GM19043 (cell line): ENCODE measurements around the gene YIPF2.

ENCODE experiments used
- ATAC-seq: cut with Tn5 transposase; IDR thresholded peaks from one replicate; pipeline ENCODE4 v1.9.1; 2021; ENCODE audit warnings: low read depth; ENCODE audit not compliant: unreplicated experiment

Gene YIPF2

DNA sequence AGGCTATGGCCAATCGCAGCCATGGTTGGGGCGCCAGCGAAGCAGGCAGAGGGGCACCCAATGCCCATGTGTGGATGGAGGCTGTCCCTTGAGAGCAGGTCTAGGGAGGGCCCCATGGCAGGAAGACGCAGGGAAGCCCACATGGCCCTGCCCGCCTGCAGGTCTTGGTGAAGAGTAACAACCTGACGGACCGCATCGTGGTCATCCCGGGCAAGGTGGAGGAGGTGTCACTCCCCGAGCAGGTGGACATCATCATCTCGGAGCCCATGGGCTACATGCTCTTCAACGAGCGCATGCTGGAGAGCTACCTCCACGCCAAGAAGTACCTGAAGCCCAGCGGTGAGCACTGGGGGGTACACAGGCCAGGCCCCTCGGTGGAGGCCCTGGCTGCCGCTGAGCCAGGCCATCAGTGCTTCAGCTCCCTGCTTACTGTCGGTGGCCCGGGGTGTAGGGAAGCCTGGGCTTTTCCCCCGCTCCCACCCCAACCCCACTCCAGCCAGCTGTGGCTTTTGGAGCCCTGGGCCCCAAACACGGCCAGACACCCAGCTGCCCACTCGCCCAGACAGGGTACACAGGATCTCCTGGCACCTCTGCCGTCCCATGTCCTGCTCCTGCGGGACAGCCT is 14.6 kb downstream of the YIPF2 start:
- ATAC-seq, result no peak

DNA sequence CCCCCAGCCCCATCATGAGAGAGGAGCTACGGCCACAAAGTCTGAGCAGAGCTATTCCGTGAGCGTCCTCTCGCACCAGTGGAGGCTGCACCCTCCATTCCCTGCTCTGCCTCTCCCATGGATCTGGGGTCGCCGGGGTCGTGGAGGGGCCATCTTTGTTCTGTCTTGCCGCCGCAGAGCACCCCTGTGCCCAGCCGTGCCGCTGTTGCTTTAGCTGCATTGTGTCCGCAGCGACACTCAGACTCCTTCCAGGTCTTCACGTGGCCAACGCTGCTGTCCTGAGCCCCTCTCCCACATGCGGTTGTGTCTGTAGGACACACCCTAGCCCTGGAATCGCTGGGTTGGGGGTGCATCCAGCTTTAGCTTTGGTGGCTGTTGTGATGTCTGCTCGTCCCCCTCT is 15.8 kb downstream of the YIPF2 start:
- ATAC-seq, result no peak

DNA sequence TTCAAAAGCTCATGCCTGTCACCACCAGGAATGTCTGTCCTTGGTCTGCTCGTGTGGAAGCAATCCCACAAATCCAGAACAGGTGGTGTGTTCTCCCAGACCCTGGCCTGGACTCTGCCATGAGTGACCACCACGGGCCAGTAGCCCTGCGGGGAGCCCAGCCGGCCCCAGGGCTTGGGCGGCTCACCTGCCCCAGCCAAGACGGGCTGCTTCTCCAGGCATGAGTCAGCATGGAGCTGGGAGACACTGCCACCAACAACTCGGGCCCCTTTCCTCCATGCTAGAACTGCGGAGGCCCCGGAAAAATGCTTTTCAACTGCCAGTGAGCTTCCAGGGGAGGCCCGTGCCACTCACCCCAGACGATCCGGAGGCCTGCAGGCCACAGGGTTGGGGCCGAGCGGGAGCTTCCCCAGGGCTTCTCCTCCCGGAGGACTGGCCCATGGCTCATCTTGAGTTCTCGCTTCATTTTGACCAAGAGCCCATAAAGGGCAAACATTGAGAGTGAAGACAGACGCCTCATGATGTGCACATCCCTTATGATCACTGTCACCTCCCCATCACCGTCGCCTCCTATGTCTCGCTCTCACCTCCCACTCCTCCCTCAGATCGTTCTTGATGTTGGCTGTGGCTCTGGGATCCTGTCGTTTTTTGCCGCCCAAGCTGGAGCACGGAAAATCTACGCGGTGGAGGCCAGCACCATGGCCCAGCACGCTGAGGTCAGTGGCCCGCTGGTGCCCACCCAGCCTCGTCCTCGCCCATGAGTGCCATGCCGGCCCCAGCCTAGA is 16.7 kb downstream of the YIPF2 start:
- no peak for ATAC-seq

DNA sequence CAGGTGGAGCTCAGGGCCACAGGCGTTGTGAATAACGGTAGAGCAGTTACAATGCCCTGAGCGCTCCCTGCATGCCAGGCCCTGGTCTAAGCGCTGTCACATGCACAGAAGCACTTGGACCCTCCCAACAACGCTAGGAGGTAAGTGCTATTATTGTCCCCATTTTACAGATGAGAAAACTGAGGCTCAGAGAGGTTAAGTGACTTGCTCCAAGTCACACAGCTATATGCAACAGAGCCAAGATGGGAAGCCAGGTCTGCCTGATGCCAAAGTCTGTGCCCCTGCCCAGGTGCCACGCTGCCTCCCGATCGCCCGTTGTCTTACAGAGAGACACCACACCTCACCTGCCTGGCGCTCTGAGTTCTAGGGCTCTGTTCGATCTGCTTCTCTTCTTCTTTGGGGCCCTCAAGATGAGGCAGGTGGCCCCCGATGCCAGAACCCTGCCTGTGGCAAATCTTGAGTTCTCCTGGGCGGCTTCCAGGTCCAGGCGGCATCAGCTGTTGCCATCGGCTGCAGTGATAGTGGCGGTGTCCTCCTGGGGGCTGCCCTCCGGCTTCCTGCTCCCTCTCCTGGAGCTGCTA is 20.0 kb downstream of the YIPF2 start:
- no peak for ATAC-seq

DNA sequence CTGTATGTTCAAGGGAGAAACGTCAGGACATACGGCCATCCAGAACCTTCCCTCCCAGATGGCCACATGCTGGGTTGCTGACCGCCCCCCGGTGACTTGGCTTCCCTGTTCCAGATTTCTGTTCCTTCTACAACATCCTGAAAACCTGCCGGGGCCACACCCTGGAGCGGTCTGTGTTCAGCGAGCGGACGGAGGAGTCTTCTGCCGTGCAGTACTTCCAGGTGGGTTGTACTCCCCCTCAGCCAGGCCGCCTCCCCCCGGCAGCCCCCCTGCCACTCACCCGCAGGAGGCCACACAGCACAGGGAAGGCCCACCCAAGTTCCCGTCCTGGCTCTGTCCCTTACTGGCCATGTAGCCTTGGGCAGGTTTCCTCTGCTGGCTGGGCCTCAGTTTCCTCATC is 20.5 kb downstream of the YIPF2 start:
- ATAC-seq, result no peak

DNA sequence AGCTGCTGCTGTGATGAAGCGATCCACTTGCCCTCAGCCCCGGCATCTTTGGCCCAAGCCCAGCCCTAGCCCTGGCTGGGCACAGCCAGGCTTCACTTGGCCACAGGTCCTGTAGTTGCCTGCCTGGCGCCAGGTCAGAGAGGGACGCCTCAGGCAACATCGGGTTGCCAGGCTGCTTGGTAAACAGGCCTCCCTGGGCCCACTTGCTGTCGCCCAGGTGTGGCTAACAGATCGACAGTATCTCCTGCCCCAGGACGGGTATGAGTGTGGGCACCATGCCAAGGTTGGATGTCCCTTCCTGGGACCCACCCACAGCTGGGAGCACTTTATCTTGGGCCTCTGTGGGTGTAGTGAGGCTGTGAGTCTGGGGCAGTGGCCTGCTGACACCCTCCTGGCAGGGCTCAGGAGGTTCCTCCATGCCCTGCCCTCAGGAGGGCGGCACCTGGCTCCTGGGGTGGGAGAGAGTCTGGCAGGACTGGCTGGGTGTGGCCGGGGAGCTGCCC is 29.2 kb downstream of the YIPF2 start:
- no peak for ATAC-seq

DNA sequence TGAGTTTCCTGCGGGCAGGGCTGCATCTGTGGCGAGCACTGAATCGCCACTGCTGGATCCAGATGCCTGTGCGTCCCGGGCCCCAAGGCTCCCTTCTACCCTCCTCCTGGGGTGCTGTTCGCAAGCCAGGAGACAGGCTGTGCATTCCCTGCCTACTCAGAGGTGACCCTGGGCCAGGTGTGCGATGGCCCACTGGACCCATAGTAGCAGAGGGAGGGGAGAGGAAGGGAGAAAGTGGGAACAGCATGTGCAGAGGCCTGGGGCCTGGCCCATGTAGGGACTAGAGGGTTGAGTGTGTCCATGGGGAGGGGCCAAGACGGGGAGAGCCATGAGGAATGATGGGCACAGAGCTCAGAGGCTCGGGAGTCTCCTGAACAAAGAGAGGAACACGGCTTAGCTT is 29.8 kb downstream of the YIPF2 start:
- ATAC-seq, result no peak

DNA sequence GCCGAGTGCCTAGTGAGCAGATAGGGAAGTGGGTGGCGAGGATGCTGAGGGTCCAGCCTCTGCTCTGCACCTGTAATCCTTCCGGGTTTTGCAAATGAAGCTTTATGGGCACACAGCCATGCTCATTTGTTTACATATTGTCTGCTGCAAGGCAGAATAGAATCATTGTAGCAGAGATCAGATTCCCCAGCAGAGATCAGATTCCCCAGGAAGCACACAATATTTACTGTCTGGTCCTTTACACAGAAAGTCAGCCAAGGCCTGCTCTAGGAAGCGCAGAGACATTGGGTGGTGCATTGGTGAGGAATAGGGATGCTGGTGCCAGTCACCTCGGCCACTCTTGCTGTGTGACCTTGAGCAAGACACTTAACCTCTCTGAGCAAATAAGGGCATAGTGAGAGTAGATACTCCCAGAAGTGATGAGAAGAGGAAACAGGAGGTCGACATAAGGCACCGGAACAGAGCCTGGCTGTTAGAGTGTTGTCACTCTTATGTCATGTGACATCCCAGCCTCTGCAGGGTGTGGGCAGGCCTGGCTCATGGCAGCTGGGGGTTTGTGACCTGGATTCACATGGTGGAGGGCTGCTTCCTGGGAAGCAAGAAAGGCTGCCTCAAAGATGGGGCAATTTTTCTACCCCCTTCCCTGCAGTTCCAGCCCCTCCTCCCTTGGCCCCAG is 31.4 kb downstream of the YIPF2 start:
- ATAC-seq, result no peak

DNA sequence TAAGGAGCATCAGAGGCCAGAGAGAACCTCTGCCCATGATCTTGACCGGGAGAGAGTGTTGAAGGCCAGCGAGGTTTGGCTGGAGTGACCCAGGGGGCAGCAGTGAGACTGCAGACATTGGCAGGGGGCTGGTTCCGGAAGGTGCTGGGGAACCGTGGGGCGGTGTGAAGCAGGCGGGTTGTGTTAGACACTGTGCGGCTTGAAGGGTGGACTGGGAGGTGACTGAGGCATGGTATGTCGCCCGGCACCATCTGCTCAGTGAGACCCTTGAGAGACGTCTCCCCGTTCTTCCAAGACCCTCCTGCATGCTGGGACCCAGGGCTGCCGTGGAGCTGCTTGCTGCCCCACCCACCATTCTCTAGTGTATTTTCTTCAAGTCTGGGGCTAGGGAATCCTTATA is 32.5 kb downstream of the YIPF2 start:
- ATAC-seq, result no peak

DNA sequence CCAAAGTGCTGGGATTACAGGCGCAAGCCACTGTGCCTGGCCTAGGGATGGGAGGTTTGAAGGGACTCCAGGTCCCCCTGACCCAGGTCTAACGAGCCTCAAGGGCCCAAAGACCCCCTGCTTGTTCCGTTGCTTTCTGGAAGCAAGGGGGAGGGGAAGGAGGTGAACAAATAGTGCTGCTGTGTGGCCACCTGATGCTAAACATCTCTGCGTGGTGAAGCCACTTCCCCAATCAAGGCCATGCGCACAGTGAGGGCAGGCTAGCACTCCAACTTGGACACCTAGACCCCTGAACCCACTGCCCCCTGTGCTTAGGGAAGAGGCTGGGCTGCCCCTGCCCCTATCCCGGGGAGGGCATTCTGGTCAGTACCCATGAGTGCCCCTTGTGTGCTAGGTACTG is 33.1 kb downstream of the YIPF2 start:
- no peak for ATAC-seq

DNA sequence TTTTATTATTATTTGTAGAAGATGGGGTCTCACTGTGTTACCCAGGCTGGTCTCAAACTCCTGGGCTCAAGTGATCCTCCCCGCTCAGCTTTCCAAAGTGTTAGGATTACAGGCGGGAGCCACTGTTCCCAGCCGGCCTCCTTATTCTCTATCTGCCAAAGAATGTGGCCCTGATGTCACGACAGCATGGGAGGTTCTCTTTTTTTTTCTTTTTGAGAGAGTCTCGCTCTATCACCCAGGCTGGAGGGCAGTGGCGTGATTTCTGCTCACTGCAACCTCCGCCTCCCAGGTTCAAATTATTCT is 33.6 kb downstream of the YIPF2 start:
- no peak for ATAC-seq

DNA sequence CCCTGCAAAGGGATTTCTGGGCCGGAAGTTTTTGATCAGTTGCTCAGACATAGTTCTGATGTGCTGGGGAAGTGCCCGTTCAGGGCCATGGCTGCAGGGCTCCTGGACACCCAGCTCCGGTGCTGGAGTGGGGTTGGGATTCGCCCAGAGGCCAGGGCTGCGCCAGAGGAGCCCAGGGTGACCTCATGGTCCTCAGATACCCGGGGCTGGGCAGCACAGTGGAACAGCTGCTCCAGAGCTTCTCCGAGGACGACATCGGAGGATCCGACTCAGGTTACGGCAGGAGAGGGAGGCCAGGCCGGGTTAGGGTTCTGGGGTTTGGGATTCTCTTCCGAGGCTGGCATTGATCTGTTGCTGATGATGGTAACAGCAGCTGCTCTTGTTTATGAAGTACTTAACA is 36.2 kb downstream of the YIPF2 start:
- ATAC-seq, result no peak

DNA sequence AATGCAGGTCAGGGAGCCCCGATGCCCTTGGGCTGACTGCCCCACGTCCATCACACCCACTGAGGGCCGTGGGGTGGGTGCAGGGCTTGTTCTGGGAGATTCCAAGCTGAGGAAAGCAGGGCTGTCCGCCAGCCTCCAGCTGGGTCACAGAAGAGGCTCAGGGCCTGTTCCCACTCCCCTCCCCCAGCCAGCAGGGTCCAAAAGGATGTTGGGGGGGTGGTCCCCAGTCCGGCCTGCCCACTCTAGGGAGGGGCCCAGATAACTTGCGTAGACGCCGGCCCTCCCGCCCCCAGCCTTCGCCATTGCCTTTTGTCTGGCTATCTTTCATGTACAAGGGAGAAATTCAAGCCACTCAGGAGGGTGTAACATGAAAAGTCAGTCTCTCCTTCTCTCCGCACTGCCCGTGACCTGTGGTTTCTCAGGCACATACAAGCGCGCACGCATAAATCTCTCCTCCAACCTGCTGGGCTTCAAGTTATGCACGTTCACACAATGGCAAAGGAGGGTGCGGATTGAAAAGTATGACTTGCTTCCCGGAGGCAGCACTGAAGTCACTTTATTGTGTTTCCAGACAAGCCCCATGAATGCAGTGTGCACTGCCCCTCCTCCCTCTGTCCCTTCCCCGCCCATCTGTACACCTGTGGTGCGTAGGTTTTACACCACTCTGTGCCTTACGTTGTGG is 36.9 kb downstream of the YIPF2 start:
- ATAC-seq, result no peak

DNA sequence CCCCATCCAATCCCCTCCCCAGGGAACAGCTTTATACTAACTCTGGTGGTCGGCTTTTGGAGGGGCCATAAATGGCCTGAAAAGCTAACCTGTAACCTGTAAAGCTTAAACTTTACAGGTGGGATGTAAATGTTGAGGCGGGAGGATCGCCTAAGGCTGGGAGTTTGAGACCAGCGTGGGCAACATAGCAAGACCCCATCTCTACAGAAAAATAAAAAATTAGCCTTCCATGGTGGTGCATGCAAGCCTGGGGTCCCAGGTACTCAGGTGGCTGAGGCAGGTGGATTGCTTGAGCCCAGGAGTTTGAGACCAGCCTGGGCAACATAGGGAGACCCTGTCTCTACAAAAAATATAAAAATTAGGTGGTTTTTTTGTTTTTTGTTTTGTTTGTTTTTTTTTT is 38.6 kb downstream of the YIPF2 start:
- no peak for ATAC-seq

DNA sequence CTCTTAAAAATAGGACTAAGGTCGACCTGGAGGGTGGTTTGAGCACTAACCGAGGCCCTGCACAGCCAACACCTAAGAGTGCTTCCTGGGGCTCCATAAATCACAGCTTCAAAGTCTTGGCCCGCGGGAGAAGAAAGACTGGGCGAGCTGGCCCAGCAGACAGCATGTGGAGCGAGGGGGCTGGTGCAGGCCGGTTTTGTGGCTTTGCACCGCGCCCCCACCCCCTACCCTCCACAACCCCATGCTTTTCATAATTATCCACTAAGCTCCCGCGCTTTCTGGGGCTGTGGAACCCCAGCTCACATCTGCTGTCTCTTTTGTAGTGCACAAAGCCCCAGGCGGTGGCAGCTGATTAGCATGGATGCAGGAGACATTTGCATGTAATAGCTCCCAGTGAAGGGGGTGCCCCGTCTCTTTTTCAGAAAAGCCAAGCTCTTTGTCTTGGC is 40.0 kb downstream of the YIPF2 start:
- ATAC-seq, result no peak

DNA sequence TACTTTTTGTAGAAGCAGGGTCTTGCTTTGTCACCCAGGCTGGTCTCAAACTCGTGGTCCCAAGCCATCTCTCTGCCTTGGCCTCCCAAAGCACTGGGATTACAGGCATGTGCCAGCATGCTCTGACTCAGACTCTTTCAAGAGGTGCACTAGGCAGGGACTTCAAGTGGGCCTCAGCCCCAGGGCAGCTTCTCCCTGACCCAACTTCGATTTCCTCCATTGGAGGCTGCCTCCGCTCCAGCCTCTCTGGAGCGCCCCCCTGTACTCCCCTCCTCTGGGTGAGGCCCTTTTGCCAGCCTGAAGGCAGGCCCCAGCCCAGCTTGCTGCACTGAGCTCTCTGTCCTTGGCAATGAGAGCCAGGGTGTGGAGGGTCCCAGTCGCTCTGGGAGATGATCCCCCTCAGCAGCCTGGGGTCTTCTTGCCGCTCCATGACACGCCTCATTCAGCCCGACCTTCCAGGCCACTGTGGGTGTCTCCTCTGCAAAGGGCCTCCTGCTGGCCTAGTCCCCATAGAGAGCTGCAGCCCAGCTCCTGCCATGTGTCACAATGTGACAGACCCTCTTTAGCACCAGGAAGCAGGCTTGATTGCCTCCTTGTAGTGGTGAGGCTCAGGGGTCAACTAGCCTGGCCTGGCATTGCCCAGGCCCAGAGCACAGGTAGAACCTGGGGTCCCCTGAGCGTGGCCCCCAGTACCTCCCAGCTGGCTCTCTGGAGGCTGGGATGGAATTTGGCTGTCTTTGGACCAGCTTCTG is 40.6 kb downstream of the YIPF2 start:
- ATAC-seq, result no peak

DNA sequence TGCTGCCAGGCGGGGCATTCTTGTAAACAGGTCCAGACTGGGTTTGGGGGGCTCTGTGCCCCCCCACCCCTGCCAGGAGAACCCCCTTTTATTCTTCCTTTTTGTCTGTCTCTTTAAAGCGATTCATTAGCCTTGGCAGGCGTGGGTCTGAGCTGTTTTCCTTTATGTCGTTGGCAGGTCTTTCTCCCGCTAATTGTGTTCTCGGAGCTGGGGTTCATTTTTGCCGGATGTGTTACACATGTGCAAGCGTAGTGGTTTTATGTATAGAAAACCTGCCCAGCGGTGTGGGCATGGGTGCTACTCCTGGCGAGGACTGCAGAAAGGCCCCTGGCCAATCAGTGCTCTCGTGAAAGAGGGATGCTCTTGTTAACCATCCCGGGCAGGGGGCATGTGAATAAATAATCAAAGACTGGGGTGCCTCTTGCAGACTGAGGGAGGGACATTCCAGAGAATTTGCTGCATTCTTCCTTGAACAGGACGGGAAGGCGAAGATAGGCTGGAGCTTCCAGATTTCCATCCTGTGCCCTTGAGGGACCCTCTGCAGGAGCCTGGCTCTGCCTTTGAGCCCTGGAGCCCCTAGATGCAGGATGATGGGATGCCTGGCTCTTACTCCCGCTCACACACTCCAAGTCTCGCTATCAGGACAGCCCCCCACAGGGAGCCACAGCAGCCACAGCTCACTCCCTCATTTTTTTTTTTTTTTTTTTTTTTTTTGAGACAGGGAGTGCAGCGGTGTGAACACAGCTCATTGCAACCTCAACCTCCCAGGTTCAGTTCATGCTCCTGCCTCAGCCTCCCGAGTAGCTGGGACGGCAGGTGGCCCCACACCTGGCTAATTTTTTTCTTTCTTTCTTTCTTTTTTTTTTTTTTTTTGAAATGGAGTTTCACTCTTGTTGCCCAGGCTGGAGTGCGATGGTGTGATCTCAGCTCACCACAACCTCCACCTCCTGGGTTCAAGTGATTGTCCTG is 43.0 kb downstream of the YIPF2 start:
- no peak for ATAC-seq

DNA sequence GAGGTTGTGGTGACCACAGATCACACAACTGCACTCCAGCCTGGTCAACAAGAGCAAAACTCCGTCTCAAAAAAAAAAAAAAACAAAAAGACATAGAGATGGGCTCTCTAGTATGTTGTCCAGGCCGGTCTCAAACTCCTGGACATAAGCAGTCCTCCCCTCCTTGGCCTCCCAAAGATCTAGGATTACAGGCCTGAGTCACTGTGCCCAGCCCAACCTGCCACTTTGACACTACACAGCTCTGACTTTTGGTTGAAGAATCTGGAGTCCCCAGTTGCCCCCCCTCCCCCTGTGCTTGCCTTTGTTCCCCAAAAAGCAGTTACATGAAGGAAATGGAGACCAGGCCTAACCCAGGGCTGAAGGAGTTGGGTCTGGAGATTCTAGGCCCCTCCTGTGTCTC is 44.2 kb downstream of the YIPF2 start:
- no peak for ATAC-seq

DNA sequence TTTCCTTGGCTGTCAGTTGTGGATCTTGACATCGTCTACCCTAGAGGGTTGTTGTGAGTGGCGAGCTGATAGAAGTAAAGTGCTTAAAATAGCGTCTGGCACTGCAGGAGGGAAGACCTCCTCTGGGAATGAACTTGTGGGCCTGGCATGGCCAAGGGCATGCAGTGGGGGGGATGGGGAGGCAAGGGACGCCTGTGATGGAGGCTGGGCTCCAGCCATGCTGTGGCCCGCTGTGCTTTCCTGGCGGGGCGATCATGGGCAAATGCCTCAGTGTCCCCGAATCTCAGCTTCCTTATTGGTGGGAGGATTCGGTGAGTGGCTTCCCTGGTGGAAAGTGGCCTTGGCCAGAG is 46.4 kb downstream of the YIPF2 start:
- ATAC-seq, result no peak
